GM21515 (cell line): ENCODE measurements around the gene CFAP92.
"Not testable (repeated sequence)": the region's sequence is repeated elsewhere in the genome, so short reads cannot be mapped to it uniquely, and the experiment has no call there.

Experiments
- ATAC-seq: cut with Tn5 transposase; IDR thresholded peaks from one replicate; pipeline ENCODE4 v1.9.1; 2021; ENCODE audit not compliant: unreplicated experiment

The CFAP92 gene

GRCh38 chr3:128942161-128942952, 51.5 kb downstream of the CFAP92 start:
- no peak for ATAC-seq

- no peak for ATAC-seq
Observed at GRCh38 chr3:128940252-128940651, 53.6 kb downstream of the CFAP92 start.

- no peak for ATAC-seq
Observed at GRCh38 chr3:128936341-128936740, 57.5 kb downstream of the CFAP92 start.

- no peak for ATAC-seq
Observed at GRCh38 chr3:128935922-128936321, 58.0 kb downstream of the CFAP92 start.

DNA sequence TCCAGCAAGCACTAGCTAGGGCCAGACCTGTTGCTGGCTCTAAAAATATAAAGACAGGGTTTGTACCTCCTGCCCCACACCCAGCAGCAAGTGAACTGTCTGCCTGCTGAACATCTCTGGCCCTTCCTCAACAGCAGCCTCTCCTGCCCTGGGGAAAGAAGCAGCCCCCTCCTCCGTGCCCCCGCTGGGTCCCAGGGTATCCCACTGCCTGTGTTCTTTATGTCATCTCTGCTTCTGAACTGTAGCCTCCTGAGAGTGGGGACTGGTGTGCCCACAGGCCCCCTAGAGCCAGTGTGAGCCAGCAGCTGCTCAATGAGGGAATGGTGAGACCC, 60.0 kb downstream of the CFAP92 start:
- no peak for ATAC-seq

DNA sequence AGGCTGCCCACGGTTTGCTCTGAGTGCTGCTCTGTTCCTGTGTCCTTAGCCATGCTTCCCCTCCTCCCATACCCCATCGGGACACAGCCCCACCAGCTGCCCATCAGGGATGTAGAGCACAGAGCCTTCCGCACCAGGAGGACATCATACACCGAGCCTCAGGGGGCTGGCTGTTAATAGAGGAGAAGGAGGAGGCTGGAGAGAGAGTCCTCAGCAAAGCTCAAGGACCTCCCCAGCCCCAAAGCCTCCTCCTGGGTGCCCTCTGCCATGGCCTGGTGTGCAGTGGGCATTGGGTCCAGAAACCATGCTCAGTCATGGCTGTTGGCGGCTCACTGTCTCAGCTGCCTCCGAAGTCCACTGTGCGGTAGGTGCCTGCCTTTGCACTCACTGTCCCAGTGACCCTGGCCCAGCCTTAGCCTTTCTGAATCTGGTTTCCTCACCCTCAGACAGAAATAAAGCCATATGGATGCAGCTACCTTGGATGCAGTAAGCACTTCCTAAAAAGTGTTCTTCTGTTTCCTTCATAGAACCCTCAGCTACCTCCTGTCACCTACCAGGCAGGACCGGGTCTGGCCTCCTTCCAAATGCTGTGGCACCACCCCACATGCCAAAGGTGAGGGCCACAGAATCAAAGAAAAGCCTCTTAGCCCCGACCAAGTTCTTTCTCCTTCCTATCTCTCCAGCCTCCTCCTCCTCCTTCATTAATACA, 60.5 kb downstream of the CFAP92 start:
- no peak for ATAC-seq

GRCh38 chr3:128932516-128933212, 61.2 kb downstream of the CFAP92 start:
- no peak for ATAC-seq

DNA sequence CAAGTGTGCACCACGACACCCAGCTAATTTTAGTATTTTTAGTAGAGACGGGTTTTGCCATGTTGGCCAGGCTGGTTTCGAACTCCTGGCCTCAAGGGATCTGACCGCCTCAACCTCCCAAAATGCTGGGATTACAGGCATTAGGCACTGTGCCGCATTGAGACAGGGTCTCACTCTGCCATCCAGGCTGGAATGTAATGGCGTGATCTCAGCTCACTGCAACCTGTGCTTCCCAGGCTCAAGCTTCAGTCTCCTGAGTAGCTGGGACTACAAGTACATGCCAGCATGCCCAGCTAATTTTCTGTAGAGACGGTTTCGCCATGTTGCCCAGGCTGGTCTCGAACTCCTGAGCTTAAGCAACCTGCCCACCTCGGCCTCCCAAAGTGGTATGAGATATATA, 62.8 kb downstream of the CFAP92 start:
- no peak for ATAC-seq

DNA sequence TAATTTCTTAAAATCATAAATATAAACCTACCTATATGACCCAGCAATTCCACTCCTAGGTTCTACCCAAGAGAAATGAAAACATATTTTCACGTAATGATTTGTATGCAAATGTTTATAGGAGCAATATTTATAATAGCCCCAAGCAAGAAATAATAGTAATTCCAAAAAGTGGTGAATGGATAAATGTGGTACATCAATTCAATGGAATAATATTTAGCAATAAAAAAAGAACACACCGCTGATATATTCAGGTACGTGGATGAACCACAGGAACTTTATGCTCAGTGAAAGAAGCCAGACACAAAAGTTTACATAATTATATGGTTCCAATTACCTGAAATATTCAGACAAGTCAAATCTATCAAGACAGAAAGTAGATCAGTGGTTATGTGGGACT, 64.5 kb downstream of the CFAP92 start:
- no peak for ATAC-seq

DNA sequence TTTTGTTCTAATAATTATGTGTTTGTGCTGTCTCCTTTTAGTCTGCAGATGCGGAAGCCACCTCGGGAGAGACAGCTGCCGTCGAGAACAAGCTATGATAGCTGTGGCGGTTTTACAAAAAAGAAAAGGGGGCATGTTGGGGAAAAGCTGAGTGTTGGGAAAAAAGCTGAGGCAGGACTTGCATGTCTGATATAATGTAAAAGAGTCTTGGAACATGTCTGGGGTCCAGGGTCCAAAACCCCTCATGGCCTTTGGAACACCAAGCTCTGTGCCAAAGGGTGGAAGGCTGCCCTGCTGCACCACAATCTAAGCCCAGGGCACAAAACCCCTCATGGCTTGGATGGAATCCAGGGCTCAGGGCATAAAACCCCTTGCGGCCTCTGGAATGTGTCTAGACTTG, 69.9 kb downstream of the CFAP92 start:
- not testable (repeated sequence) for ATAC-seq

GRCh38 chr3:128923576-128923975, 70.3 kb downstream of the CFAP92 start:
- ATAC-seq: no peak

DNA sequence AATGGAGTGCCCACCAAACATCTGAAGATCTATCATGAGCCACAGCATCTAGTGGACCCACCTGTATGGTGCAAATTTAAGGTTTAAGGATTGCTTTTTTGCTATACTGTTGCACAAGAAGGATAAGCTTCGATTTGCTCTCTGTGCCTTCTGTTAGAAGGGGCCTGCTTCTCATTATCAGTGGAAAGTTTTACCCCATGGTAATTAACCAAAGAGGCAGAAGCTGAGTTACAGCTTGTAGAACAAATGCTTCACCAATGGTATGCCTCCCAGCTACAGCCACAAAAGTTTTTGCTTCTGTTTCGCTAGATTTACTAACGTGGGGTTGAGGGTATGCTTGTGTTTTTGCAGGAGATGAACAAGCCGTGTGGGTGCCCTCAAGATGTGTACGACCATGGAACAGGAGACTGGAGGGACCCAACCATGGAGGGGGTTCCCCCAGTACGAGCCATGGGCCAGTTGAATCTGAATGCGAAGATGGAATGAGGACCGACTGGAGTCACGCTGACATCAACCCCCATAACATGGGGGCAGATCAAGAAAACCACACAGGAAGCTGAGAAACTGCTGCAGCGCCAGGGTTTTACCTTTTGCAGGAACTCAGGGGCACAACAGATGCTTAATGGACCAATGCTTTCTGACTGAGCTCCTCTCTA, 70.9 kb downstream of the CFAP92 start:
- ATAC-seq: no peak

DNA sequence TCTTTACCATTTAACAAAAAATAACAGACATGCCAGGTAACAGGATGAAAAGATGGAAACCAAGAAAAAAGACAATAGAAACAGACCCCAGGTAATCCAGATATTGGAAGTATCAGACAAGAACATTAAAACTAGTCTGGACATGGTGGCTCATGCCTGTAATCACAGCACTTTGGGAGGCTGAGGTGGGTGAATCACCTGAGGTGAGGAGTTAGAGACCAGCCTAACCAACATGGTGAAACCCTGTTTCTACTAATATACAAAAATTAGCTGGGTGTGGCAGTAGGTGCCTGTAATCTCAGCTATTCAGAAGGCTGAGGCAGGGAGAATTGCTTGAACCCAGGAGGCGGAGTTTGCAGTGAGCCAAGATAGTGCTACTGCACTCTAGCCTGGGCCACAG, 73.9 kb downstream of the CFAP92 start:
- no peak for ATAC-seq

- no peak for ATAC-seq
Observed at GRCh38 chr3:128917291-128917690, 76.6 kb downstream of the CFAP92 start.

DNA sequence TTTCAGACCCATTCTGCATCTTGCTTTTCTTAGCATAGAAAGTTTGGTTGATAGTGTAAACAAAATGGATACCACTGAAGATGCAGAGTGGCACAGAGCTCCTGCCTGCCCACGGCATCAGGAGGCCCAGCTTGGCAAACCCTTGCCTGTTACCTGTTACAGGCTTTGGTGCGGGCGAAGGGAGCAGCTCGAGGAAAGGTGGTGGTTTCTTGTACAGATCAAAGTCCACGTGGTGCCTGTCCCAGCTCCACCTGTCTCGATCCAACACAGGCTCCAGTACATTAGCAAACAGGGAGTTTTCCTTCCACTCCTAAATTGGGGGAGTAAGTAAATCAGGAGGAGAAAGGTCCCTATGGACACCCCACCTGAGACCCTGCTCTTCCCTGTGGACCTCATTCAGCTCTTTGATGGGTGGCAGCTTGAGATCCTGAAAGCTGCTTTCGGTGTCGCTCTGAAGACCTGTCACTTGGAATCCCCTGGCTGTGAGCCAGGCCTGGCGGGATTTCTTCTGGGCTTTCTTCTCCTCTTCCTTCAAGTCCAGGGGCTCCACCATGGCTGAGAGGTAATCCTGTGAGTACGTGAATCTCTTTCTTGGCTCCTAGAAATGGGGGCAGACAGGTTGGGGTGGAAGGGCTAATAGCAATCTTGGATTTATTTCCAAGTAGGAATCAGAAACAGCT, 78.8 kb downstream of the CFAP92 start:
- no peak for ATAC-seq

DNA sequence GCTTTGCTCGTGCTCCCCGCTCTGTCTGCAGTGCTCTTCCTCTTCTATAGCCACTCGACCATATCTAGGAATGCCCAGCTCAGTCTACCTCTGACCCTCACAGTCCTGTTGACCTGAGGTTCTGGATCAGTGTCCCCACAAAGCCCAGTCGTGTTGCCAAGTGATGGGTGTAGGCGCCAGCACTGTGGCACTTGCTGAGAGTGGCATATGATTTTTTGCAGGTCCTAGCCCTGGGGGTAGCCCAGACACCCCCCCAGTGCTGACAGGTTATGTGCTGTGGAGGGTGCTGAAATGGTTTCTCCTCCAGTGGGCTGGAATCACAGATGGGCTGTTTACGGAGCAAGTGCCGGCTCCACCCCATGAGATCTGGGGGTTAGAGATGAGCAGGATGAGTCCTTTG, 82.0 kb downstream of the CFAP92 start:
- no peak for ATAC-seq

DNA sequence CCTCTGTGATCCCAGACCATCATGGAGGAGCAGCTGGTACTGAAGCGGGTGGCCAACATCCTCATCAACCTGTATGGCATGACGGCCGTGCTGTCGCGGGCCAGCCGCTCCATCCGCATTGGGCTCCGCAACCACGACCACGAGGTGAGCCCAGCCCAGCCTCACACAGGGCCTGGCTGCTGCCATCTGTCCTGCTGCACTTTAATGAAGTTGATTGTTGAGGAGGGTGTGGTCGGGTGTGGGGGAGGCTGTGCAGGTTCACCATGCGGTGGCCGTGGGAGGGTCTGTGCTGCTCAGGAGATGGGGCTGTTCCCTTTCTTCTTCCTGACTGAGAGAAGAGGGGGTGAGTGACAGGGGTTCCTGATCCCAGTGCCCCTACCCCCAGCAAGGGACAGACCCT, 83.9 kb downstream of the CFAP92 start:
- no peak for ATAC-seq

DNA sequence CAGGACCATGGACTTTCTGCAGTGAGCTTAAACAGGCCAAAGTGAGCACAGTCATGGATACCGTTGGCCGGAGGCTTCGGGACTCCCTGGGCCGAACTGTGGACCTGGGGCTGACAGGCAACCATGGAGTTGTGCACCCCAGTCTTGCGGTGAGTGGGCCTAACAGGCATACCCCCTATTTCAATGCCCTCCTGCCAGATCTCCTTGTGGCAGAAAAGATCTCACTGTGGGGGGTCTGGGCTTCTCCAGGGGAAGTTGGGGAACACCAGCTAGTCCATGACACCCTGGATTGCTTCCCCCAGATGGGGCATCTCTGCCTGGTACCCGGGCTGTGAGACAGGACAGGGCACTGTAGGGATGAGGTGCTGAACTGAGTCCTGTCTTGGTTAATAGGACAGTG, 84.9 kb downstream of the CFAP92 start:
- ATAC-seq: no peak

DNA sequence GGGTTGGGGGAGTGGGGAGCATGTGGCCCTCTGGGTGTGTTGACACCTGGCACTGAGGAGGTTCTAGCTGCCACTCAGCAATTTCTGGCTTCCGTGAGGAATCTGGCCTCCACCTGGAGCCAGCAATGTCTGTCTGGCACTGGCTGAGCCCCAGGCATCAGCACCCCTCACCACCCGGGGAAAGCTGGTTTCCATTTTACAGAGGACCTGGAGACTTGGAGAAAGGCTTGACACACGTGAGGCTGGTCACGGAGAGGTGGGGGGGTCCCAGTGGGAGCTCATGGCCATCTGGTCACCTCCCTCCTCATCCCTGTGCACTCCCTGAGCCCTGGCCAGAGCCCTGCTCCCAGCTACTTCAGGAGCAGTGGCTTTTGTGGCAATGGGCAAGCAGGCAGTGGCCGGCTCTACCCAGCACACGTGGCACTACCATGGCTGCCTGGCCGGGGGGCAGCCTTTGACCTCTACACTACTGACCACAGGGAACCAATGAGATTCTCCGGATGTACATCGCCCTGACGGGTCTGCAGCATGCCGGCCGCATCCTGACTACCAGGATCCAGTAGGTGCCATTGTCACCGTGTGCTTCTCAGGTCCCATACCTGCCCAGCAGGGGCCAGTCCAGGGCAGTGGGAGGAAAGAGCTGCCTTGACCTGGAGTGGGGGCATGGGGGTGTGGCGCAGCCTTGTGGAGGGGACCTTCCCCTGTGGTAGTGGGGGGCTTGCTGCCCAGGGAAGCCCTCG, 86.0 kb downstream of the CFAP92 start:
- no peak for ATAC-seq

GRCh38 chr3:128906804-128907525, 86.9 kb downstream of the CFAP92 start:
- no peak for ATAC-seq
